GM18867 (cell line): ENCODE measurements around the gene HPDL.
"Not testable (repeated sequence)": the region's sequence is repeated elsewhere in the genome, so short reads cannot be mapped to it uniquely, and the experiment has no call there.

Experiments
- ATAC-seq: cut with Tn5 transposase; IDR thresholded peaks from one replicate; pipeline ENCODE4 v1.9.1; 2021; ENCODE audit warnings: mild to moderate bottlenecking, moderate library complexity; ENCODE audit not compliant: unreplicated experiment

The HPDL gene

DNA sequence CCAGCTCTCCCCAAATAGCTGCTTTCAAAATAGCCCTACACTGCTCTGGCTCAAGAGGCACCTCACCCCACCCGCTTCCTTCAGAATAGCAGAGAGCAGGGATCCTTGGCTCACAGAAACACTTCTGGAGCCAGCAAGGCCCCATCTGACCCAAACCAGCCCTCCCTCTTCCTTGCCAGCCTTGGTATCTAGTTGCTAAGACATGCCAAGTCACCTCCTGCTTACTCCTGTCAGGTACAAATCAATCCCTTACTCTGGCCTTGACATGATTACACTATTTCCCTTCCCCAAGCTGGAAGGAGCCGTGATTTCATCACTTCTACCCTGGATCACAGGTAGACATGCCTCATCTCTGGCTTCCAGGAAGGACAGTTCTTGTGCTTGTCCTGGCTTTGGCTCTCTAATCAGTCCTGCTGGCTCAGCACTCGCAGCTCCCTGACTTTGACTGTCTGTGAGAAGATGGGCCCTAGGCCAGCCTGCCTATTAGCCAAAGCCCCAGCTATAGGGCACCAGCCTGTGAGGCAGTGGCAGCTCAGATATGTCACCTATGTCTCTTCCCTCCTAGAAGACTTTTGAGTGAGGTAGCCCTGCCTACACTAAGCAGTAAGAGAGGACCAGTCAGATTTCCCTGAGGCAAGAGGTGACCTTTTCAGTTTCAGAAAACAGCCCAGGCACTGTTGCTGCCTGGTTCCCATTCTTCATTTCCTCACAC is 22.4 kb downstream of the HPDL start:
- ATAC-seq = no peak

GRCh38 chr1:45351508-45351907 is 24.8 kb downstream of the HPDL start:
- no peak for ATAC-seq

GRCh38 chr1:45353685-45354084 is 27.0 kb downstream of the HPDL start:
- ATAC-seq = no peak

- ATAC-seq = no peak
Measured at GRCh38 chr1:45354838-45355237, 28.1 kb downstream of the HPDL start.

- no peak for ATAC-seq
Measured at GRCh38 chr1:45355683-45356082, 29.0 kb downstream of the HPDL start.

DNA sequence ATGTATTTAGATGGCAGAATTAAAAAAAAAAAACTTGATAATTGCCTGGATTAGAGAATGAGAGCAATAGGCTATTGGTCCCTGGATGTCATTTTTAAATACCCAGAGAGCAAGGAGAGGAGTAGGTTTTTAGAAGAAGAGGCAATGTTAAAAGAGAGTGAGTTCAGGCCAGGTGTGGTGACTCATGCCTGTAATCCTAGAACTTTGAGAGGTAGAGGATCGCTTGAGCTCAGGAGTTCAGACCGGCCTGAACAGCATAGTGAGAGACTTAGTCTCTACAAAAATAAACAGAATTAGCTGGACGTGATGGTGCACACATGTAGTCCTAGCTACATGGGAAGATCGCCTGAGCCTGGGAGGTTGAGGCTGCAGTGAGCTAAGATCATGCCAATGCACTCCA is 29.5 kb downstream of the HPDL start:
- no peak for ATAC-seq

DNA sequence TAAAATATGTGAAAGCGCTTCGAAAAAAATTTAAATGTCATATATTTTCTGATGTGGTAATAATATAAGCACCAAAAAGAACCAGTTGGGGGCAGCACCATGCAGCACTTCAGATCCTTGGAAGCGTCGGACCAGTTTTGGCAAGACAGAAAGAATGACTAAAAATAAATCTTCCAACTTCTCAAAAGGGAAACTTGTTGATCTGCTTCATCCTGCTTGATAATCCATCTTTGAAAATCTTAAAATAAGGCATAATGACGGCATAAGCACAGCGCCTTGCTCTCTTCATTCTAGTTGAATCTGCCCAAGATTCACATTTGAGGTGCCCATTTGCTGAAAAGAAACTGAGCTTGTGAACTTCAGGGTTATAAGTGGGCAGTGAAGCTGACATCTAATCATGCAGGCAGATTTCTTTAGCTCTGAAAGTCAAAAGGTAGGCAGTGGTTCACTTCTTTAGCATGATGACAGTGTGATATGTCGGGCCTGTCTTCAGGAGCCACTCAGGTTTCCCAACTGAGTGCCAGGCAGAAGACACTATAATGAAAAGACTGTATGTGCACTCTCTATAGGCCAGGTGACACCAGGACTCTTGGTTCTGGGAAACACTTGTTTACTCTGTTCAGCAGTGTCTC is 33.3 kb downstream of the HPDL start:
- ATAC-seq = no peak

DNA sequence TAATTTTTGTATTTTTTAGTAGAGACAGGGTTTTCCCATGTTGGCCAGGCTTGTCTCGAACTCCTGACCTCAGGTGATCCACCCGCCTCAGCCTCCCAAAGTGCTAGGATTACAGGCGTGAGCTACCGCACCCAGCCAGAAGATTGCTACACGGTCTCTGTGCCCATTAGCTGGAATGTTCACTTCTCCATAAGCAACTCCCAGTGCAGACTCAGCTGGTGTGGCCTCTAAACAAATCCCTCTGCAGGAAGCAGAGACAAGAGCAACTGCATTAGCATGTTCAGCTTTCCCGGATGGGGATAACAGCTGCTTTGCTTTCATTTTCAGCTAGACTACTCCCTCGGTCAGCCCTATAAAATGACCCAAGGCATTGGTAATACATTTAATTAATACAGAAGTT is 34.3 kb downstream of the HPDL start:
- not testable (repeated sequence) for ATAC-seq

GRCh38 chr1:45364294-45364693 is 37.6 kb downstream of the HPDL start:
- no peak for ATAC-seq

DNA sequence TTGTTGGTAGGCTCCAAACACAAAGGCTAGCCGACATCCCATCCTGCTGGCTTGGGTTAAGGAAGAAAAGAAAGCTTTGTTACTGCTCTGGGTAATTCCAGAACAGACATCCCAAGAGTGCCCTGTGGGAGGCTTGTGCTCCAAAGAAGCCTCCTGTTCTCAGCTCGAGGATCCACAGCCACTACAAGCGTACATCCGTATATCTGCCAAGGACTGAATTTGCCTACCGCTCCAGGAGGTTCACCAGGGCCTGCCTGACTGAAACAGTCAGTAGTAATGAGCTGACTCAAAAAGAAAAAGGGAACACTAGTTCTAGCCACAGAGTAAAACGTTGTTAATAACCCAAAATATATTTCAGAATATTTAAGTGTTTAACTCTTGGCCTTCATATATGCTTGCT is 38.4 kb downstream of the HPDL start:
- ATAC-seq = peak; percentile 78

DNA sequence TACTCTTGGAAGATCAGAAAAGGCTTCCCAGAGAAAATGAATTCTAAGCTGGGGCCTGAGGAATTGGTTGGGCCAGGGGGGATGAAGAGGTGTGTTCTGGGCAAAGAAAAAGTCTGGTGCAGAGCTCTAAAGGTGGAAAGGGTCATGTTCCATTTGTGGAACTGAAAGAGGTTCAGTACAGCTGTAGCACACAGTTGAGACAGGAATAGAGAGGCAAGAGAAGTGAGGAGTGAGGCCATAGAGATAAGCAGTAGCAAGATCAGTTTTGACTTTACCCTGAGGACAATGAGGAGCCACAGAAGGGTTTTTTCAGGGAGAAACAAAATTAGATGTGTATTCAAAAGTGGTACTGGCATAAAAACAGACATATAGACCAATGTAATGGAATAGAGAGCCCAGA is 43.9 kb downstream of the HPDL start:
- peak; percentile 79 for ATAC-seq

GRCh38 chr1:45373573-45373972 is 46.9 kb downstream of the HPDL start:
- ATAC-seq = no peak

- ATAC-seq = no peak
Measured at GRCh38 chr1:45375104-45376090, 48.7 kb downstream of the HPDL start.

GRCh38 chr1:45378184-45378583 is 51.5 kb downstream of the HPDL start:
- no peak for ATAC-seq
